Bone marrow (tissue), 2 donors: Measurements from ENCODE around the gene NLRP3.

Experiments
- DNase-seq, 2 donors: peaks; one replicate each; lab custom pipeline; 2025; lab: John Stamatoyannopoulos, UW

NLRP3 gene

DNA sequence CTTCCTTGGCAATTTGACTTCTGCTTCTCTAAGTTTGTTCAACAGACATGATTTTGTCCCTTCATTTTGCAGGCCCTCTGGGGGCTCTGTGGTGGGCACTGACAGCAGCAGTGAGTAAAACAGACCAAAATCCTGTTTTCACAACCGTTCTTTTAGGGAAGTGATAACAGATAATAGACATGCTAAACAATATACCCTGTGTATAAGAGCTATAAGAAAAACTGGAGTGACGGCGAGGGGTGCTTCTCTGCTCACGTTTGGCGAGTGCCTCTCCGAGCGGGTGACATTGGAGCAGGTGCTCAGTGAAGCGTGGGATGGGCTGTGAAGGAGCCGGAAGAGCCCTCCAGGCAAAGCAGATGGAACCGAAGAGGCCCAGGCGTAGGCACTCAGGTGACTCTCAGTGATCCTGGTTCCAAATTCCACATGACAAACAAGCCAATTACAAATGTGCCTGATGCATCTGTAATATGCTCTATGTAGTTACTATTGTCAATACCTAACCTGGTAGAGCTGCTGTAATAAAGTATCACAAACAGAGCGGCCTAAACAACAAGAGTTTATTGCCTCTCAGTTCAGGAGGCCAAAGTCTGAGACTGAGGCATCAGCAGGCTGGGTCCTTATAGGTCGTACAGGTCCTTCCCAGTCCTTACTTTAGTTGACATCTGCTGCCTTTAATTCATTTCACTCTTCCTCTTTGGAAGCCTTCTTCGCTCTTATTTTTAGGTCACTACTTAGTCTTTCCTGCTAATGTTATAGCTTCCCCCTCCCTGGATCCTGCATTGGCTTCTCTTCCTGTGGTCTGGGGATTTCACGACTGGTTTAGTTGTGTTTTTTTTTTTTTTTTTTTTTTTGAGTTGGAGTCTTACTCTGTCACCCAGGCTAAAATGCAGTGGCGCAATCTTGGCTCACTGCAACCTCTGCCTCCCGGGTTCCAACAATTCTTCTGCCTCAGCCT lies 21.9 kb downstream of the NLRP3 start:
- no peak for DNase-seq

DNA sequence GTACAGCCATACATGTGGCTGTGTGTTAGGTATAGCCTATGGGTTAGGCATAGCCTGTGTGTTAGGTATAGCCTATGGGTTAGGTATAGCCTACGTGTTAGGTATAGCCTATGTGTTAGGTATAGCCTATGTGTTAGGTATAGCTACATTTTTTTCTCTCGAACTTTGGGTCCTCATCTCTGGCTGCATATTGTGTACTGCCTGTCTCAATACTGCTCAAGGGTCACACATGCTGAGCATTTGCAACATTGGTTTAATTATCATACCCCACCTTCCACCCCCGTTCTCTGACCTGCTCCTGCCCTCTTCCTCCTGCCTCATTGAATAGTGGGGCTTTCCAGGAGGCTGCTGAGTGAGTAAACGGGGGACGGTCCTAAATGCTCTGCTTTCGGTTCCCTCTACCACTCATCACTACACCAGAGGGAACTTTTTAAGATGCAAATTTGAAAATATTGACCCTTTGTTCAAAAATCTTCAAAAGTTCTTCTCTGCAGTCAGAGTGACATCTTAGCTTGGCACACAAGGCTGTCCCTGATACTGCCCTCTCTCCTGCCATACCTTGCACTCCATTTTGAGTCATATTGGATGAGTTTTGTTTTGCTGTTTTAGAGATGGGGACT lies 24.1 kb downstream of the NLRP3 start:
- no peak for DNase-seq

DNA sequence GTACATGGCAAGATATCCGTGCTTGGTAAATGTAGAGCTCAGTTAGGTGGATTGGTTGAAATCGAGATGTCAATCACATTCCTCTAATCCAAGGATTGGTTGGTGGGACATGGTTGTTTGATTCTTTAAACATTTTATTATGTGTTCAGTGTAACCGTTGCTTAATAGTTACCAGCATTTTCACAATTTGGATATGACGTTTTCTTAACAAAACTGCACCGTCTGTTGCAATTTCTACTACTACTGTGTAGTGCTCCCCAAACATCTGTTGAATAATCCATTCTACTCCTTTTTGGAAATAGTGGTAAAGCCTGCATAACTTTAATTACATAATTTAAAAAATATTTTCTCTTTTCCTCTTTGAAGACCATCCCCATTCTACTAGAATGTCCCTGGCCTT lies 25.6 kb downstream of the NLRP3 start:
- DNase-seq: no peak

DNA sequence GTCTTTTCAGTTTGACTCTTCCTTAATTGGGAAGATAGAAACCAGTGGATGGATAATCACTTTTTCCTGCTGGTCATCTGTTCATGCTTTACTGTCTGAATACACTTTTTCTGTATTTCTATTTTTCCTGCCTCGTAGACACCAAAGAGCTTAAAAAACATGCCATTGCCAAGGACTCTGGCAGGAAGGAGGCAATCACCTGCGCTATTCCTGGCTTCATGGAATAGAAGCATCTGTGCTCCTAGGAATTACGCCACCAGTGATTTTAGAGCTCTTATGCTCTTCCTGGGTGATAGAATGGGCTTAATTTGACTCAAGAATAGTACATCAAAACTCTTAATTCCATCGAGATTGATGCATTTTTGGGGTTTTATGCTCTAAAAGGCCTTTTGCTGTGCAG lies 26.2 kb downstream of the NLRP3 start:
- no peak for DNase-seq

DNA sequence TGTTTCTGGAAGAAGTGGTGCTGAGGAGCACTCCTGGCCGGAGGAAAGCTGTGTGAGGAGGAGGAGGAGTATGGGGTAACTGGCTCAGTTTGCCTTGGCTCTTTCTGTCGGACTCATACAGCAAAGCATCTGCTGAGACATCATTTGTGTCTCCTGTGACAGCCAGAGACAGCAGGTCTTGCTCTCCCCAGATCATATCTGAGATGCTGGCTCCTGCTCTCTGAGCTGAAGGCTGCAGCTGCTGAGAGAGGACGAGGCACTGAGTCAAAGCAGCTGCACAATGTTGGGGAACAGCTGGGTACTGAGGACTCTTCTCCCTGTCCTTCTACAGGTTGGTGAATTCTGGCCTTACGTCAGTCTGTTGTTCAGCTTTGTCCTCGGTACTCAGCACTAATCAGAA lies 27.7 kb downstream of the NLRP3 start:
- no peak for DNase-seq

DNA sequence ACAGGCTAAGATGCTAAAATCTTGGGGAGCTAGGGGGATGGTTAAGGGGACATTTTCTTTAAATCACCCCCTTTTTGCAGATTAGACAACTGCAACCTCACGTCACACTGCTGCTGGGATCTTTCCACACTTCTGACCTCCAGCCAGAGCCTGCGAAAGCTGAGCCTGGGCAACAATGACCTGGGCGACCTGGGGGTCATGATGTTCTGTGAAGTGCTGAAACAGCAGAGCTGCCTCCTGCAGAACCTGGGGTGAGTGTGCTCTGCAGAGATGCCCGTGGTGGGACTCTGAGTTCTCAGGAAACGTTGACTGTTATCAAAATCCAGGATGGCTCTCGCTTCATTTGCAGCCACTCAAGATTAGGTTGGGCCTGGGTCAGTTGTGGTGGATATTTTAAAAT lies 28.6 kb downstream of the NLRP3 start:
- DNase-seq: no peak

DNA sequence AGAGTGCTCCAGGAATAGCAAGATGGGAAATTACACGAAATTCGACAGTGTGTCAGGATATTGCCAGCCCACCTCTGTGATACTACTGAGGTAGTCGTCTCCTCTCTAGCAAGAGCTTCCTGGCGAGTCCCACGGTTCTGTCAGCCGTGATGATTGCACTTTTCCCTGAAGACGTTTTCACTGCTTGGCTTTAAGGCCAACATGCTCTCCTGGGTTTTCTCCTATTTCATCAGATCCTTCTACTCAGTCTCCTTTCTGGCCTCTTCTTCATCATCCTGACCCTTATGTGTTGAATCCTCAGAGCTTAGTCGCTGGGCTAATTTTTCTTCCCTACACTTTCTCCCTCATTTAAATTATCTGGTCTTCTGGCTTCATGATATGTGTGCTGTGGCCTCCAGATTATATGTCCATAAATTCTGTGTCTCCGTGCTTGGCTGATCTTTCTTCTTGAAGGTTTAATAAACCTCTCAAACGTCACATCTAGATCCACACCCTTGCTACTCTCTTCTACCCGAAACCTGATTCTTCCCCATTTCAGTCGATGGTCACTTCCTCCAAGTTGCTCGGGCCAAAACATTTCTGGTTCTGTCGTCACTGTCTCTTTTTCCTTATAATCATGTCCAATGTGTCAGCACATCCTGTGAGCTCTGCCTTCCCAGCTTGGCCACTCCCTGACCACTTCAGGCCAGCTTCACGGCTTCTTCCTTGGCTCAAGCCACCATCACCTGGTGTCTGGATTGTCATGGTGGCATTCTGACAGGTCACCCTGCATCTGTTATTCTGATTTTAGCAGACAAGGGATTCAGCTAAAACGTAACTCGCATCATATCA lies 29.8 kb downstream of the NLRP3 start:
- DNase-seq: no peak

DNA sequence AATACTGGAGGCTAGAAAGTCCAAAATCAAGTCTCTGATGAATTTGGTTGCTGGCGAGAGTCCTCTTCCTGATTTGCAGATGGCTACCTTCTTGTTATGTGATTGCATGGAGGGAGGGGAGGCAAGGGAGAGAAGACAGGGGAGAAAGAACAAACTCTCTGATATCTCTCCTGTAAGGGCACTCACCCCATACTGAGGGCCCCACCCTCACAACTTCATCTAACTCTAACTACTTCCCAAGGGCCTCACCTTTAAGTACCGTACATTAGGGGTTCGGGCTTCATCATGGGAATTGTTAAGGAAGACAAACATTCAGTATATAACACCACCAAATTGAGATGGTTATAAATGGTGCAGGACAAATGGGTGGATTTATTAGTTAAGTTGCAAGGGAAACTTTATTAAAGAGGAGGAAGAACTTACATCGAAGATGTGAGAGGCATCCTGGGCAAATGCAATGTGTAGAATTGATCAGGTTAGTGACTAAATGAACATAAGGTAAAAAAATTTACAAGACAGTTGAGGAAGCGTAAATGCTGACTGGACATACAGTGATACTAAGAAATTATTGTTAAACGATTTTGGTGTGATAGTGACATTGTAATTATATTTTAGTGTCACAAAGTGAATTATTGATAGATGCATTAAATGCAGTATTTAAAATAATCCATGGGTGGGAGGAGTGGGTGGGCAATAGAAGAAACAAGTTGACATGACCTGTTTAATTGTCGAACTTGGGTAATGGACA lies 31.4 kb downstream of the NLRP3 start:
- DNase-seq: no peak

DNA sequence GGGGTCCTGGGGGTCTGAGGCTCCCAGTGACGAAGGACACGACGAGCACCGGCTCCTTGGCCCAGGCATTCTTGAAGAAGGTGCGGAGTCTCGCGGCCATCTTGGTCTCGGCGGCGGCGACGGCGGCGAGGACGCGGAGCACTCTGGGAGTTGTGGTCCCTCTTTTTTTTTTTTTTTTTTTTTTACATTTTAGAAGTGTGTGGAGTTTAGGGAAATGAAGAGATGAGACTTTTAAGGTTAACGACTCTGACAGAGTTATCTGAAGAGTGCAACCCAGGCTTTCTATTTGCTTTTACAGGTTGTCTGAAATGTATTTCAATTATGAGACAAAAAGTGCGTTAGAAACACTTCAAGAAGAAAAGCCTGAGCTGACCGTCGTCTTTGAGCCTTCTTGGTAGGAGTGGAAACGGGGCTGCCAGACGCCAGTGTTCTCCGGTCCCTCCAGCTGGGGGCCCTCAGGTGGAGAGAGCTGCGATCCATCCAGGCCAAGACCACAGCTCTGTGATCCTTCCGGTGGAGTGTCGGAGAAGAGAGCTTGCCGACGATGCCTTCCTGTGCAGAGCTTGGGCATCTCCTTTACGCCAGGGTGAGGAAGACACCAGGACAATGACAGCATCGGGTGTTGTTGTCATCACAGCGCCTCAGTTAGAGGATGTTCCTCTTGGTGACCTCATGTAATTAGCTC lies 32.3 kb downstream of the NLRP3 start:
- no peak for DNase-seq

DNA sequence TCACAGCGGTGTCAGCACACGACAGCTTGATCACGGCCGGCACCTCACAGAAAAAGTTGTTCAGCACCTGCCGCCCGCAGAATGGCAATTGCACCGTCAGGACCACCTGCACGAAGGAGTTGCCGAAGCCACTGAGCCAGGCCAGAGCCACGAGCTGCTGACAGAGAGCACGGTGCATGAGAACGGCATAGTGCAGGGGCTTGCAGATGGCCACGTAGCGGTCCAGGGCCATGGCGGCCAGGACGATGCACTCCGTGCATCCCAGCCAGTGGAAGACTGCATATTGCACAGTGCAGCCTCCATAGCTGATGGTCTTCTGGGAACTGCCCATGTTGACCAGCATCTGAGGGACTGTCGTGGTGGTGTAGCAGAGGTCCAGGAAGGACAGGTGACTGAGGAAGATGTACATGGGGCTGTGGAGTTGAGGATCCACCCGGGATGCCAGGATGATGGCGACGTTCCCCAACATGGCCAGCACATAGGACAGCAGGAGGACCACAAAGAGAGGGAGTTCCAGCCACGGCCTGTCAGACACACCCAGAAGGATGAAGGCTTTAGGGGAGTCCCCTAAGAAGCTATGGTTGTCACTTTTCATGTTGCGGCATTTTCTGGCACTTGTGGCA lies 35.5 kb downstream of the NLRP3 start:
- no peak for DNase-seq

DNA sequence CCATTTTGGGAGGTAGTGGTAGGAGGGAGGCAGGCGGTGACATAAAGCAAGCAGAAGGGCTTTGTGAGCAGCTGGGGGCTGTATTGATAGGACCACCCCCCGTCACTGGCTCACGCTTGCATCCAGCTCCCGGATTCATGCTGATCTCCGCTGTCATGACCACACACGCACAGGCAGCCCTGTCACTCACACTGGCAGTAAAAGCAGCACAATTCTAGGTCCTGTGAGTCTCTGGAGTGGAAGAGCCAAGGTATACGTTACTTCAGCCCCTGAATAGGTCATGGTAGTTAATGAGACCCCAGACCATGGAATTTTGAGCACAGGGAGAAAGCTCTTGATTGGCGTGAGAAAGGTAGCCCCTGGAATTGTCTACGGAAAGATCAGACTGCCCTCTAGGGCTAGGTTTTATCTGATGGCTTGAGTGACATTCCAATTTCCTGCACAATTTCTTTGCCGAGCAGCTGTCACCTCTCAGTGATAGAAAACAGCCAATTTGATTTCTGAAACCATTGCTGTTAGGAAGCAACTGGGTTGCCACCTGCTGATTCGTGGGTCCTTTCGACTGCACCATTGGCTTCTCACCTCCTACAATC lies 36.6 kb downstream of the NLRP3 start:
- DNase-seq: no peak

DNA sequence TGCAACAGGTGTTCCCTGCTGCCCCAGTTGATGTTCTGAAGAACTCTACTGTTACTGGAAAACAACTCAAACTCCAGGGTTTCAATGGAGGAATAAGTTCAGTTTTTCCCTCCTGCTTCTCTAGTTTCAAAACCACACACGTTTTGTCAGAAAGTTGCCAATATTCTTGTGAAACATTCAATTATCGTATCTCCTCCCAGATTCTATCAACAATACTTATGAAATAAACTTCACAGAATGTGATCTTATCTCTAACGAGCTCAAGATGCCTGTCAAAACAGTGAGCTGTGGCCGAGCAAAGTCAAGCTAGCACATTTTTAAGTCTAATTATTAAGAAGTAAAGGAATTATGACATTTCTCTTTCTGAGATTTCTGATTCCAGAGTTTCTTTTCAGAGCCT lies 37.3 kb downstream of the NLRP3 start:
- DNase-seq: no peak

DNA sequence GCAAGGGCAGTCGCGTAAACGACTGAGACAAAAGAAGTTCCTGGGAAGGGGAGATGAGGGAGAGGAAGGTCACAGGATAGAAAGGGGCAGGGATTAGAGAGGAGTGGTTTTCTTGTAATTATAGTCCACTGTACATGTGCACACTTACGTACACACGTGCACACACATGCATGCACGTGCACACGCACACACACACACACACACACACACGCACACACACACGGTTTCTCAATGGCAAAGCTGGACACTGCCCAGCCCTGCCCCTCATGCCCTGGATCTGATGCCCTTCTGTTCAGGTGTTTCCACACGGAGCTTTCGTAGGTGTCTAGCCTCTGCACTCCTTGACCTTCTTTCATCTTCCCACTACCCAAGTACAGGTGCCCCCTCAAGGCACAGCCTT lies 38.0 kb downstream of the NLRP3 start:
- DNase-seq: no peak

DNA sequence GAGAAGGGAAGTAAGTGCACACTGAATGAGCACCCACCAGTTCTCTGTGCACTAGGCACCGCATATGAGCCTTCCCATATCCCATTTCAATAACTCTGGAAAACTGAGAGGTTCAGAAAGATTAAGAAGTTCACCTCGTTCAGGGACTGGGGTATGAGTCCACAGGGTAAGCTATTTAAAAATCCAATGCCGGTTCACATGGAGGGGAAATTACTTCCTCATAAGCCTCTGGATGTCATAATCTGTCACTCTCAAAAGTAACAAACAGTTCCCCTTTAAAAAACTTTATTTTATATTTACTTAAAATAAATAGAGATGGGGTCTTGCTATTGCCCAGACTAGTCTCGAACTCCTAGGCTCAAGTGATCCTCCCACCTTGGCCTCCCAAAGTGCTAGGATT lies 40.0 kb downstream of the NLRP3 start:
- DNase-seq: no peak

DNA sequence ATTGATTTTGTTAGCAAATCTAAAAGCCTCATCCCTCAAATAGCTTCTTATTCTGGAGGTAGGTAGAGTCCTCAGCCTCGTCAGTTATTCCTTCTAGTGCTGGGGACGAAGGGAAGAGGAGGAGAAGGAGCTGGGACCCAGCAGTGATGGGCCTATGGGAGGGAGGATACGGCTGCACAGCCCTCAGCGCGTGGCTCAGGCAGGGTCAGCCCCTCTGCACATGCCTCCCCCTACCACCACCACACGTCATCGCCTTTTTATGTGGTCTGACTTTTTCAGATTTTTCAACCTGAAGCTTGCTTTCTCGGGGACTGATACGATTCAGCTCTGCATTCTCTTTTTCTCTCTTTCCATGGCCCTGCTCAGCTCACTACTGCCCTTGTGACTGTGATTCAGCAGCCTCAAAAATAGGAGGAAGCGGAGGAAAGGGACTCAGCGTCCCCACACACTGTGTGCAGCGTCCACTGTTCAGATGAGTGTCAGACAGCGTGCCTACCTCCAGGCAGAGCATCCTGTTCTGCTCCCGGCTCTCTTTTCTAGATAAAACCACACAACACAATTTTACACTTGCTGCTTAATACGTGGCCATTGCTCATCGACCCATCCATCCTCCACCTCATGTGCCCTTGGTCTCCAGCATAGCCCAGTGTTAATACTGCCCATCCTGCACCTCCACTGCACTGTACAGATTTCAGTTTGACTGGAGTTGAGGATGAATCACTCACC lies 41.1 kb downstream of the NLRP3 start:
- peak in 1 of 2 donors; percentile 83 for DNase-seq

DNA sequence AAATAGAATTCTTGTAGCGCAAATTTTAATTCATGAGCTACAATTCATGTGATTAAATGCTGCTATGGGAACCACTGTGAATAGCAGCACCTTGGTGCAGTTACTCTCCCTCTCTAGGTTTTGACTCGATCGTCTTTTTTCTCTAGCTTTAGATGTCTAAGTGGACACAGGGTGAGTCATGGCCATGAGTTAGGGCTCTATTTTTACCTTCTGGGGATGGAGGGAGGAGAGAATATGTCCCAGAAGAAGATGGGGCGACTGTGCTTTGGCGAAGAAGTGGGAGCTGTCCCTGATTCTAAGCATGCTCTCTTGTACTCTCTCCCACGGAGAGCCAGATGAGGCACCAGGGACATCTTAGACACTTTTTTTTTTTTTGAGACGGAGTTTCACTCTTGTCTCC lies 43.5 kb downstream of the NLRP3 start:
- DNase-seq: no peak

DNA sequence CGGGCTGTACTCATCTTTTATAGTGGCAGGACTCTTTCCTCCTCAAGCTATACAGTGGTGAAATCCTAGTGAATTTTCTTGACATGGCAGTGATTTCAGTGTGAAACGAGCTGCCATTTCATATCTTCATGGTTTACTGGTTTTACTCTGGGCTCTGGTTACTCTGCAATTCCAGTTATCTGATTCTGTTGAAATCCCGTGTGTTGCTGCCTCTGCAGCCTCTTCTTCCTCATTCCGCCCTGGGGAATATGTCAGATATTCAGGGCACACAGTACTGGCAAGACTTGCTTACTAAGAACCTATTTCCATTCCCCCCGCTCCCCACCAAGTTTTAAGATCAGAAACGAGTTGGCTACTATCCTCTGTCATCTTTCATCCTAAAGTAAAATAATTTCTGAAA lies 49.8 kb downstream of the NLRP3 start:
- DNase-seq: no peak

DNA sequence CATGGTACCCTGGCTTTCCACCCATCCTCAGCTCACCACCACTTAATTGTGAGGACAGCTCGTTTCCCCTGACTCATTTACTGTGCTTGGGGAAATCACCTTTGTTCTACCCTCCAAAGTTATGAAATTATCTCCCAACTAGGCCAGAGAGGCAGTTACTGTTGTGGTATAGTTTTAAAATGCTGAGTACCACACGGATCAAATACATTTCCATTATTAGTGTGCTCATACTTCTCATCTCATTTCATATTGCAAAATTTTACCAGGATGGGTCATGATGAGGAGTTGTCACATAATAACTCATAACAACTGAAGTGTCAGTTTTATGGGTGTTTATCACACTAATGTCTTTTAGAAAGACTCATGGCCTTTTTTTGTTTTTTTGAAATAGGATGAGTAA lies 51.2 kb downstream of the NLRP3 start:
- DNase-seq: no peak

DNA sequence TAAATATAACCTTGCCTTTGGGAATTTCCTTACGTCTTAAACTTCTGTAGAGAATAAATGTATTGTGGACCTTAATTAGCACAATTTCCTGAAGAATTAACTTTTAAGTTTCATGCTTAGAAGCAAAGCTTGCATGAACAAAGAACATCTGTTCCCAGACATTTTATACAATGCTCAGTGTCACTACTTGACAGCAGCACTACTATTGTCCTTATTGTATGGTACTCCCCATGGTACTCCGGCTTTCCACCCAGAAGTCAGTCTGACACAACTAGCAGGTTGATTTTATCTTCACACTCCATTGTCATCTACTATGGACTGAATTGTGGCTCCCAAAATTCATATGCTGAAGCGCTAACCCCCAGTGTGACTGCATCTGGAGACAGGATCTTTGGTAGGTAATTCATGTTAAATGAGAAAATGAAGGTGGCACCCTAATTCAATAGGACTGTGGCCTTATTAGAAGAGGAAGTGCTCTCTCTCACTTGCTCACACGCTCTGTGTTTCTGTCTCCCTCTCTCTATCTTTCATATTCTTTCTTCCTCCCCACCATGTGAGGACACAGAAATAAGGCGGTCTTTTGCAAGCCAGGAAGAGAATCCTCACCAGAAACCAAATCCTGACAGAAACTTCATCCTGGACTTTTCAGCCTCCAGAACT lies 52.6 kb downstream of the NLRP3 start:
- no peak for DNase-seq
